GM18519 (cell line): ENCODE data around the gene FHAD1.

Source experiments
- ATAC-seq: cut with Tn5 transposase; IDR thresholded peaks from one replicate; pipeline ENCODE4 v1.9.1; 2021; ENCODE audit warnings: mild to moderate bottlenecking, moderate library complexity; ENCODE audit not compliant: unreplicated experiment, low FRiP score

FHAD1 gene

GRCh38 chr1:15245593-15246360 is 1.2 kb upstream of the FHAD1 start:
- no peak for ATAC-seq

GRCh38 chr1:15248216-15248615 is 1.2 kb downstream of the FHAD1 start:
- no peak for ATAC-seq

GRCh38 chr1:15249081-15249480 is 2.1 kb downstream of the FHAD1 start:
- no peak for ATAC-seq

- no peak for ATAC-seq
These were observed 5.1 kb downstream of the FHAD1 start for GRCh38 chr1:15251857-15252835.

GRCh38 chr1:15254559-15254958 is 7.5 kb downstream of the FHAD1 start:
- ATAC-seq, result no peak

GRCh38 chr1:15255582-15256149 is 8.6 kb downstream of the FHAD1 start:
- no peak for ATAC-seq

GRCh38 chr1:15256584-15256983 is 9.6 kb downstream of the FHAD1 start:
- ATAC-seq, result no peak

- no peak for ATAC-seq
These were observed 10.3 kb downstream of the FHAD1 start for GRCh38 chr1:15257309-15257708.

GRCh38 chr1:15258833-15259621 is 12.0 kb downstream of the FHAD1 start:
- ATAC-seq, result no peak

- ATAC-seq, result no peak
These were observed 12.6 kb downstream of the FHAD1 start for GRCh38 chr1:15259622-15260007.

GRCh38 chr1:15260418-15261154 is 13.6 kb downstream of the FHAD1 start:
- no peak for ATAC-seq

- no peak for ATAC-seq
These were observed 14.4 kb downstream of the FHAD1 start for GRCh38 chr1:15261155-15262002.

- ATAC-seq, result no peak
These were observed 15.0 kb downstream of the FHAD1 start for GRCh38 chr1:15262003-15262377.

- no peak for ATAC-seq
These were observed 15.7 kb downstream of the FHAD1 start for GRCh38 chr1:15262706-15263105.

- ATAC-seq, result no peak
These were observed 17.7 kb downstream of the FHAD1 start for GRCh38 chr1:15264769-15265168.

GRCh38 chr1:15271196-15271595 is 24.2 kb downstream of the FHAD1 start:
- ATAC-seq, result no peak

- ATAC-seq, result no peak
These were observed 25.2 kb downstream of the FHAD1 start for GRCh38 chr1:15272009-15272781.

GRCh38 chr1:15272782-15273127 is 25.7 kb downstream of the FHAD1 start:
- no peak for ATAC-seq
